H1 (cell line): Measurements from ENCODE around the gene SUCNR1. TPM values are rescaled to one million over a fixed set of nuclear protein-coding genes. Genes with fewer than 3 reads are reported as not detected.
"Not testable (repeated sequence)": the region's sequence is repeated elsewhere in the genome, so short reads cannot be mapped to it uniquely, and the experiment has no call there.

ENCODE experiments used
- CTCF ChIA-PET: fragments of 300-600 bp; sonication (Branson Sonifier 250); formaldehyde crosslinking; loops from one replicate; lab custom pipeline; 2021; ENCODE audit not compliant: partially characterized antibody; lab: Charles Lee
- POLR2A ChIA-PET: fragments of 300-600 bp; sonication (Branson Sonifier 250); formaldehyde crosslinking; loops from one replicate; lab custom pipeline; 2021; ENCODE audit warnings: inconsistent platforms; ENCODE audit not compliant: partially characterized antibody; lab: Charles Lee
- DNase-seq, 2 experiments: peaks; one replicate each; pipeline versions ENCODE4 v3.0.0 to v3.0.0-alpha.2; 2010 to 2022; ENCODE audit warnings: low spot score in 2 of 2, low read depth in 1 of 2, mixed read lengths in 1 of 2
- FAIRE-seq: peaks from 2 replicates; lab custom pipeline; 2011; peaks lifted over from hg19 to GRCh38; lab: Jason Lieb, UNC
- H2AFZ ChIP-seq: 2 replicates; pipeline ENCODE4 v1.8.1; 2012; ENCODE audit warnings: low read length, inconsistent platforms
- H2AK5ac ChIP-seq: 2 replicates; pipeline ENCODE4 v1.6.1; 2013; ENCODE audit warnings: low read depth, low read length
- H2BK120ac ChIP-seq: replicated peaks from 2 replicates; pipeline ENCODE3; 2013; ENCODE audit warnings: low read depth, low read length, inconsistent platforms
- H2BK12ac ChIP-seq: 2 replicates; pipeline ENCODE4 v1.6.1; 2013; ENCODE audit warnings: low read depth, low read length
- H2BK15ac ChIP-seq: 2 replicates; pipeline ENCODE4 v1.6.1; 2013; ENCODE audit warnings: low read length
- H2BK20ac ChIP-seq: 2 replicates; pipeline ENCODE4 v1.6.1; 2013; ENCODE audit warnings: low read length
- H2BK5ac ChIP-seq: 2 replicates; pipeline ENCODE4 v1.6.1; 2013; ENCODE audit warnings: low read depth, low read length
- H3K14ac ChIP-seq: 2 replicates; pipeline ENCODE4 v1.6.1; 2013; ENCODE audit warnings: inconsistent platforms; ENCODE audit not compliant: insufficient read length
- H3K18ac ChIP-seq: 2 replicates; pipeline ENCODE4 v1.6.1; 2013; ENCODE audit warnings: low read length; ENCODE audit errors: extremely low read depth
- H3K23ac ChIP-seq: 2 replicates; pipeline ENCODE4 v1.6.1; 2013; ENCODE audit warnings: inconsistent platforms; ENCODE audit not compliant: insufficient read length
- H3K23me2 ChIP-seq: 2 replicates; pipeline ENCODE4 v1.6.1; 2013; ENCODE audit warnings: low read depth, low read length
- H3K27ac ChIP-seq: 2 replicates; pipeline ENCODE4 v1.6.1; 2011; ENCODE audit warnings: low read depth, low read length, inconsistent platforms
- H3K27me3 ChIP-seq, 4 experiments: replicated peaks in 1 of 4; 1 replicate in 1 of 4; 2 replicates in 3 of 4; pipeline versions ENCODE4 v1.6.1 to v1.8.1; 2011 to 2013; ENCODE audit warnings: low read length in 3 of 4, mild to moderate bottlenecking in 3 of 4, inconsistent platforms in 2 of 4, mixed read lengths in 2 of 4, moderate library complexity in 1 of 4; ENCODE audit not compliant: control insufficient read depth in 3 of 4, insufficient read depth in 3 of 4; ENCODE audit errors: extremely low read depth in 1 of 4
- H3K36me3 ChIP-seq, 4 experiments: 2 replicates each; pipeline versions ENCODE4 v1.6.1 to v1.8.1; 2011 to 2013; ENCODE audit warnings: mild to moderate bottlenecking in 4 of 4, low read length in 3 of 4, moderate library complexity in 2 of 4, control low read depth in 1 of 4, inconsistent platforms in 1 of 4; ENCODE audit not compliant: insufficient read depth in 4 of 4, control insufficient read depth in 2 of 4
- H3K4ac ChIP-seq: replicated peaks from 2 replicates; pipeline ENCODE3; 2013; ENCODE audit warnings: low read length, low read depth, mixed read lengths, inconsistent platforms; ENCODE audit not compliant: insufficient read length
- H3K4me1 ChIP-seq, 4 experiments: replicated peaks in 1 of 4; 1 replicate in 1 of 4; 2 replicates in 3 of 4; pipeline versions ENCODE4 v1.6.1 to v1.8.1; 2011 to 2013; ENCODE audit warnings: low read length in 3 of 4, inconsistent platforms in 2 of 4, mixed read lengths in 1 of 4; ENCODE audit not compliant: insufficient read depth in 4 of 4, control insufficient read depth in 3 of 4
- H3K4me2 ChIP-seq, 2 experiments: 2 replicates each; pipeline versions ENCODE4 v1.6.1 to v1.8.1; 2011 to 2013; ENCODE audit warnings: low read depth in 2 of 2, low read length in 2 of 2, control low read depth in 1 of 2, inconsistent platforms in 1 of 2, mild to moderate bottlenecking in 1 of 2; ENCODE audit not compliant: insufficient read depth in 1 of 2
- H3K4me3 ChIP-seq, 4 experiments: fragments of 200-600, 300-600 bp in 1 of 4; sonication (generic), shearing (Covaris generic), sonication (Bioruptor Twin) in 1 of 4; 2 replicates each; pipeline versions ENCODE4 v1.5.1 to v1.8.1; 2011 to 2016; ENCODE audit warnings: low read length in 4 of 4, low read depth in 3 of 4, control low read depth in 2 of 4, inconsistent platforms in 2 of 4, mild to moderate bottlenecking in 2 of 4, mixed read lengths in 1 of 4, moderate library complexity in 1 of 4; ENCODE audit not compliant: insufficient read depth in 2 of 4; ENCODE audit errors: extremely low read depth in 1 of 4
- H3K56ac ChIP-seq: replicated peaks from 2 replicates; pipeline ENCODE3; 2013; ENCODE audit warnings: low read depth, mild to moderate bottlenecking, mixed read lengths, low read length, inconsistent platforms; ENCODE audit not compliant: insufficient read length
- H3K79me1 ChIP-seq: 2 replicates; pipeline ENCODE4 v1.6.1; 2013; ENCODE audit warnings: low read depth, low read length, control low read depth
- H3K79me2 ChIP-seq, 2 experiments: 2 replicates each; pipeline versions ENCODE4 v1.6.1 to v1.8.1; 2012 to 2013; ENCODE audit warnings: low read length in 2 of 2, mild to moderate bottlenecking in 2 of 2, inconsistent platforms in 1 of 2; ENCODE audit not compliant: insufficient read depth in 2 of 2, control insufficient read depth in 1 of 2
- H3K9ac ChIP-seq, 4 experiments: replicated peaks in 1 of 4; 1 replicate in 1 of 4; 2 replicates in 3 of 4; pipeline versions ENCODE4 v1.6.1 to v1.8.1; 2011 to 2013; ENCODE audit warnings: low read depth in 3 of 4, low read length in 3 of 4, control low read depth in 2 of 4, mild to moderate bottlenecking in 2 of 4, moderate library complexity in 2 of 4, inconsistent platforms in 1 of 4; ENCODE audit errors: extremely low read depth in 1 of 4
- H3K9me3 ChIP-seq, 2 experiments: 2 replicates each; pipeline versions ENCODE4 v1.6.1 to v1.8.1; 2012 to 2013; ENCODE audit warnings: mild to moderate bottlenecking in 2 of 2, moderate library complexity in 2 of 2, control low read depth in 1 of 2, inconsistent platforms in 1 of 2, low read depth in 1 of 2, low read length in 1 of 2, mixed read lengths in 1 of 2; ENCODE audit not compliant: insufficient read depth in 2 of 2
- H4K20me1 ChIP-seq, 2 experiments: replicated peaks in 1 of 2; 2 replicates each; pipeline versions ENCODE3 to v1.8.1; 2011 to 2013; ENCODE audit warnings: inconsistent platforms in 2 of 2, low read length in 2 of 2, mild to moderate bottlenecking in 1 of 2; ENCODE audit not compliant: insufficient read depth in 2 of 2, control insufficient read depth in 1 of 2
- H4K5ac ChIP-seq: 2 replicates; pipeline ENCODE4 v1.6.1; 2013; ENCODE audit warnings: low read length, low read depth, mixed read lengths, inconsistent platforms; ENCODE audit not compliant: insufficient read length
- H4K8ac ChIP-seq: 2 replicates; pipeline ENCODE4 v1.8.0; 2013; ENCODE audit warnings: mild to moderate bottlenecking, moderate library complexity, low read length, inconsistent platforms; ENCODE audit not compliant: insufficient read depth; ENCODE audit errors: extremely low read depth
- H4K91ac ChIP-seq: replicated peaks from 2 replicates; pipeline ENCODE3; 2013; ENCODE audit warnings: low read length, mixed read lengths, inconsistent platforms; ENCODE audit not compliant: insufficient read length
- CREB1 ChIP-seq: IDR thresholded peaks from 2 replicates; pipeline ENCODE4 v1.6.1; 2012; ENCODE audit warnings: inconsistent platforms
- EZH2 ChIP-seq: fragments of 200-600 bp; sonication (generic); IDR thresholded peaks from 2 replicates; pipeline ENCODE4 v1.7.1; 2012; ENCODE audit warnings: low read depth, mild to moderate bottlenecking, moderate library complexity, low read length, inconsistent platforms; ENCODE audit not compliant: severe bottlenecking
- PHF8 ChIP-seq: fragments of 200-600 bp; sonication (generic); conservative IDR thresholded peaks from 2 replicates; pipeline ENCODE4 v1.7.1; 2012; ENCODE audit warnings: low read depth, mild to moderate bottlenecking, inconsistent platforms, low read length, moderate library complexity
- RFX5 ChIP-seq: IDR thresholded peaks from 2 replicates; pipeline ENCODE4 v1.6.1; 2011; ENCODE audit warnings: low read depth, low read length, improper control_type of control experiment, borderline replicate concordance
- RNF2 ChIP-seq: fragments of 200-900, 300-1000 bp; sonication (generic); IDR thresholded peaks from 2 replicates; pipeline ENCODE4 v1.7.1; 2016; ENCODE audit warnings: borderline replicate concordance, low read depth, mild to moderate bottlenecking, antibody characterized with exemption, low read length; ENCODE audit not compliant: poor library complexity, severe bottlenecking; ENCODE audit errors: missing control alignments
- WGBS, 2 experiments: shearing (Covaris generic) in 1 of 2; methylation state at CpG; one replicate each; pipeline versions ENCODE4 v1.1.6 to v1.1.7; 2013 to 2015; ENCODE audit warnings: low lambda C conversion rate in 2 of 2, mixed read lengths in 2 of 2, inconsistent platforms in 1 of 2, low coverage in 1 of 2, missing lambda C conversion rate in 1 of 2; ENCODE audit not compliant: insufficient replicate concordance in 2 of 2, insufficient coverage in 1 of 2, insufficient read length in 1 of 2; ENCODE audit errors: extremely low coverage in 1 of 2, missing lambda C conversion rate in 1 of 2; 5-methylcytosine and 5-hydroxymethylcytosine counted together
- polyA plus RNA-seq, 7 experiments: library from polyadenylated mRNA; depleted of rRNA in 3 of 7; stranded (reverse) in 5 of 7; unstranded in 2 of 7; fragments of >200 nt in 5 of 7; fragments of 200-250 nt in 2 of 7; gene quantifications; 1 replicate in 5 of 7; 2 replicates in 1 of 7; 4 replicates in 1 of 7; pipeline versions ENCODE4 v1.2.1 to v1.2.3, GENCODE V29; 2011 to 2013; ENCODE audit warnings: missing spikeins in 2 of 7, mixed read lengths in 2 of 7
- total RNA-seq: library from RNA; stranded (reverse); fragmentation: NEBNext Ultra II Directional; extraction: Animal tissue kit (Norgen Biotek cat#: 25700); gene quantifications from 2 replicates; pipeline ENCODE4 v1.2.1, GENCODE V29; 2021

The SUCNR1 gene
- total and polyA plus RNA-seq, 2 of the 8 experiments (the other 6 are each of a cell fraction or from before 2014, with no cell fraction given): not detected

- no peak for TF ChIP-seq CREB1
- no peak for TF ChIP-seq RNF2
- TF ChIP-seq PHF8: no peak
- TF ChIP-seq RFX5: no peak
- TF ChIP-seq EZH2: no peak
Measured at GRCh38 chr3:151926956-151927355, 53.5 kb downstream of the SUCNR1 start (continued).

- H3K36me3 ChIP-seq, H4K20me1 ChIP-seq, H2BK15ac ChIP-seq, H2BK120ac ChIP-seq, POLR2A ChIA-PET, H3K23ac ChIP-seq, H3K23me2 ChIP-seq, H3K4ac ChIP-seq, H3K4me3 ChIP-seq, H4K5ac ChIP-seq, H4K8ac ChIP-seq, FAIRE-seq, H3K56ac ChIP-seq, H2AFZ ChIP-seq, H2BK5ac ChIP-seq, H3K14ac ChIP-seq, H3K18ac ChIP-seq, H2BK12ac ChIP-seq, H3K4me1 ChIP-seq, H3K9me3 ChIP-seq, H3K4me2 ChIP-seq, H3K79me2 ChIP-seq, H3K9ac ChIP-seq, DNase-seq, H2AK5ac ChIP-seq, H2BK20ac ChIP-seq, H3K27me3 ChIP-seq, H3K79me1 ChIP-seq, H4K91ac ChIP-seq, H3K27ac ChIP-seq: not testable (repeated sequence)
- CTCF ChIA-PET: interaction anchor here (1.2 to 1.4 kb wide), 3 partner anchors 9 to 68 kb away, joined by 3 to 4 read pairs (median 4); no protein-coding TSS in a partner anchor
- WGBS, 2 experiments: 92% methylated on average over 28 of the region's 49 CpGs; no CpG with 5 or more reads in 1 of the 2 experiments
Measured at GRCh38 chr3:151927915-151928525, 54.6 kb downstream of the SUCNR1 start.
